ENCODE results near the gene PRRC2A.

Gene PRRC2A

GRCh38 chr6:31666337-31666965 is 45.9 kb downstream of the PRRC2A start:
- no peak for DNase-seq (ENCODE audit: low read depth)

DNA sequence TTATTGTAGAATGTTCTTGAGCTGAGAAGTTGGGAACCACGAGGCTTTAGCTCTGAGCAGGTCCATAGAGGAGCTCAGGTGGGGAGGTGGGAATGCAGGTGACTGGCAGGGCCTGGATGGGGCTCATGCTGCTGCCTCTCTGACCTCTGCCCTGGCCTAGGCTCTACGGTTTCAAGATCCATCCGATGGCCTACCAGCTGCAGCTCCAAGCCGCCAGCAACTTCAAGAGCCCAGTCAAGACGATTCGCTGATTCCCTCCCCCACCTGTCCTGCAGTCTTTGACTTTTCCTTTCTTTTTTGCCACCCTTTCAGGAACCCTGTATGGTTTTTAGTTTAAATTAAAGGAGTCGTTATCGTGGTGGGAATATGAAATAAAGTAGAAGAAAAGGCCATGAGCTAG is 49.2 kb downstream of the PRRC2A start, which contains the start of gene LY6G5B:
Gene LY6G5B (plus strand): TSS at position 301 of the 400 bp plus-strand sequence. CDS start 975 bp downstream, outside the sequence.
- no peak for DNase-seq (ENCODE audit: low read depth)

DNA sequence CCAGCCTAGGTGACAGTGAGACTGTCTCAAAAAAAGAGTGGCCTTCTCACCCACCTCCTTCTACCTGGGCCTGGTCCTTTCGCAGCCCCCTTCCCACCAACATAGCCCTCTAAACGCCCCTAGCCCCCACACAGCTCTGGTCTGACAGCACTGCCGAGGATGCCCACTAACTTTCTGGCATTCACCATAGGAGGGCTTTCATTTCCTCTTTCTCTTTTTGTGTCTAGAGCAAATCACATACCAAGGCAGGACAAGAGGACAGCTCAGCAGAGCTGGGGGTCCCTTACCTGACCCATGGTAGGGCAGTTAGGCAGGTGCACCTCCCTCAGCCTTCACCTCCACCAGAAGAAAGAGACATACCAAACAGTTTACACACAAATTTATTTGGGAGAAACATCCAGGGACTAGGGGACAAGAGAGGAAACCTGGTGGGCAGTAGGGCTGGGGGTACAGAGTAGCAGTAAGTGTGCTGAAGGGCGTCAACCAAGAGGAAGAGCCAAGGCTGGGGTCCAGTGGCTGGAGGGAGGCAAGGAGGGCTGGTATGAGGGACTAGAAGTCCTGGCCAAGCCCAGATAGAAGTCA is 55.9 kb downstream of the PRRC2A start:
- DNase-seq (ENCODE audit: low read depth), result no peak

DNA sequence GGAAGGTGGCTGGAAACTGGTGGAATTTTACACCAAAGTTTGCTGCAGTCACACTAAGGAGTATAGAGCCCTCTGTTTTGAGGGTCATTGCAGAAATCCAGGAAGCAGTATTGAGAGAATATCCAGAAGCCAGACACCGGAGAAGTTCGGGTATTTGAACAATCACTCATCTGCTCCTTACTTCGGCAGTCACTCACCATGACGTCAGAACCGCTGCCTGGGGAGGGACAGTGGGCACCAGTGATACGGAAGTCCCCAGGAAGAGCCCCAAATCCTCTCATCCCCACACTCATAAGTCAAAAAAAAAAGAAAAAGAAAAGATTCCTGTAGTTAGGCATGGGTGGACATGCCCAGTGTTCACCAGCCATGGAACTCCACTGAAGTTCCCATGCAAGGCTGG is 56.4 kb downstream of the PRRC2A start:
- DNase-seq (ENCODE audit: low read depth), result no peak

- DNase-seq (ENCODE audit: low read depth), result no peak
These were observed 57.4 kb downstream of the PRRC2A start for GRCh38 chr6:31677955-31678354.

DNA sequence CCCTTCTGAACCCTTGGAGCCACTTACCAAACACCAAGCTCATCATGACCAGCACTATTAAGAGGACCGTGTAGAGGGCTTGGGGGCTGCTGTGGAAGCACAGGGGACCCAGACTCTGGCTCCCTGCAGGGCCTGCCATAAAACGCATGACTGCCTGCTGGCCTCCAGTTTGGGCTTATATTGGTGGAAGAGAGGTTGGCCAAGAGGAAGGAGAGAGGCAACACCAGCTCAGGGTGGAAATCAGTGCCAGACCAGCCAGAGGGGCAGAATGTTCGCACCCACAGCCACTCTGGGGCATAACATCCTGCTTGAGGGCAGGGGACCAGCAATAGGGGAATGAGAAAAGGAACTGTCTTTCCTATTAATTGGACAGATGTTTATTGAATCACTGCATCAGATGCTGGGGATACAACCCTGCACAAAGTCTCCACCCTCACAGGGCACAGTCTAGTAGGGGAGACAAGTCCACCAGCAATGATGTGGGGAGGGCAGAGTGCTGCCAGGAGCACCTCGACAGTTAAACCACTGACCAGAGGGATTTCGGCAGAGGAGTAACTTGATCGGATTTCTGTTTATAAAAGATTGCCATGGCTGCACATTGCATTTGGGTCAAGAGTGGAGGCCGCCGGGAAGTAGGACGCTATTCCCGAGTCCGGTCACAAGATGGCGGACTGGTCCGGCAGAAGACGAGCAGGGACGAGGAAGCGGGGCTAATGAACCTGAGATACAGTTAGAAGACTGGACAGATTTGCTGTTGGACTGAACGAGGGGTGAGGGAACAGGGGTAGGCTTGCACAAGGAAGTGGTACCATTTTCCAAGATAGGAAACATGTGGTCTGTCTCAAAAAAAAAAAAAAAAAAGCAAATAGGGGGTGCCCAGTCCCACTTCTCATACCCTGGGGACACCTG is 60.0 kb downstream of the PRRC2A start, which contains the start of gene LY6G5C:
Gene LY6G5C (minus strand): TSS at position 842 of the 909 bp plus-strand sequence. CDS start 694 bp downstream, at position 148.
- DNase-seq (ENCODE audit: low read depth), result no peak

DNA sequence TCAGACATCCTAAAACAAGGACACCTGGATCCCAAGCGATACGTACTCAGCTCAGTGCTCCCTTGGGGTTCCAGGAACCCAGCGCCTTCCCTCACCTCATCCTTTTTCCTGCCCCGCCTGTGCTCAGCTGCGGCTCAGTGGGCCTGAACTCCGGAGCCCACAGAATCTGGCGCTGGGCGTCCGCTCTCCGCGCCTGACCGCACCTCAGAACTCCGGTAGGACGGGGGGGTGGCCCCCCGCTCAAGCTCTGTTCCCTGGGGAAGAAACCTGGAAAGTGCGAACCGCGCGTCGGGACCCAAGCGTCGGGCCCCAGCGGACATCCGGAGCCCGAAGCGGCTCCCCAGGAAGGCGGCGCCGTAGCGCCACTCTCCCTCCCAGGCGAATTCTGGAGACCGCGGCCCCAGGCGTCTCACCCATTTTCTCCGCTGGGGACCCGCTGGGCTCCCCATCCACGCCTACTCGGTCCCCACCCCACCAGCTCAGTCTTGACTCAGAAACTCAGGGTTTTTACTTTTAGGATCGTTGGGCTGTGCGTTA is 60.7 kb downstream of the PRRC2A start:
- no peak for DNase-seq (ENCODE audit: low read depth)

GRCh38 chr6:31683591-31683990 is 63.1 kb downstream of the PRRC2A start:
- no peak for DNase-seq (ENCODE audit: low read depth)

DNA sequence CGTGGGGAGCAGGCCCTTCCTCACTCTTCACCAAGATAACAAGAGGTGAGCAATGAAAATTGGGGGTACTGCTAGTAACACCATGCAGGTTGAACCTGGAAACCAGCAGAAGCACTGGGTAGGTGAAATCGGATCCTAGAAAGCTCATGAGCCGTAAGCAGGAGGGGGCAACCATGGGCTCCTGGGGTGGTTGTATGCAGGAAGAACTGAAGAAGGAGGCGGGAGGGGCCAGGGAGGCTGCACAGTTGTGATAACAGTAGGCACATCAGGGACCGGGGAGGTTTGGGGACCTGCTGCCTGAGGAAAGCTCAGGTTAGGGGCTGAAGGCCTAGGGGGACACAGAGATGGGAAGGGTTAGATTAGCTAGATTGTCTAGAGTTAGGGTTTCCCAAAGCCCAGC is 66.0 kb downstream of the PRRC2A start:
- DNase-seq (ENCODE audit: low read depth), result no peak

GRCh38 chr6:31687321-31687720 is 66.8 kb downstream of the PRRC2A start:
- no peak for DNase-seq (ENCODE audit: low read depth)
